ENCODE data around the gene TRPM3.

DNA sequence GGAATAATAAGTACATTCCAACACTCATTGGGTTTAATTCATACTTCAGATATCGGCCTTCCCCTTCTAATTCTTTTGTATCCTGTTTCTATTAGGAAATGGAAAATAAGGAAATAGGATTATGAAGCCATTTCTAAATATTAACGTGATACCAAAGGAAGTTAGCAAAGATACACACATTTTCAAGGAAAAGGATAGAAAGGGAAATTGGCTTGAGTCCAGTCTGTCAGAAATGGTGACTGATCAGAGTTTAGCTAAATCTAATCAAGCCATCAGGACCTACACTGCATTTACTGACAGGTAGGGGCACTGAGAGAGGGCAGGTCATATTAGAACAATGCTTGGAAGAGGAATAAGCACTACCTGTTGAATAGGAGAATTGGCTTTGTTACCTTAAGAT lies 3.1 kb downstream of the TRPM3 start:
- TF ChIP-seq, protein P1, sequence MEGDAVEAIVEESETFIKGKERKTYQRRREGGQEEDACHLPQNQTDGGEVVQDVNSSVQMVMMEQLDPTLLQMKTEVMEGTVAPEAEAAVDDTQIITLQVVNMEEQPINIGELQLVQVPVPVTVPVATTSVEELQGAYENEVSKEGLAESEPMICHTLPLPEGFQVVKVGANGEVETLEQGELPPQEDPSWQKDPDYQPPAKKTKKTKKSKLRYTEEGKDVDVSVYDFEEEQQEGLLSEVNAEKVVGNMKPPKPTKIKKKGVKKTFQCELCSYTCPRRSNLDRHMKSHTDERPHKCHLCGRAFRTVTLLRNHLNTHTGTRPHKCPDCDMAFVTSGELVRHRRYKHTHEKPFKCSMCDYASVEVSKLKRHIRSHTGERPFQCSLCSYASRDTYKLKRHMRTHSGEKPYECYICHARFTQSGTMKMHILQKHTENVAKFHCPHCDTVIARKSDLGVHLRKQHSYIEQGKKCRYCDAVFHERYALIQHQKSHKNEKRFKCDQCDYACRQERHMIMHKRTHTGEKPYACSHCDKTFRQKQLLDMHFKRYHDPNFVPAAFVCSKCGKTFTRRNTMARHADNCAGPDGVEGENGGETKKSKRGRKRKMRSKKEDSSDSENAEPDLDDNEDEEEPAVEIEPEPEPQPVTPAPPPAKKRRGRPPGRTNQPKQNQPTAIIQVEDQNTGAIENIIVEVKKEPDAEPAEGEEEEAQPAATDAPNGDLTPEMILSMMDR (IDR thresholded peaks at IDR 0.05) = no peak
- TF ChIP-seq POLR2A (IDR thresholded peaks at IDR 0.05) = no peak

Data from adrenal gland (tissue), 5 donors.